GM18499 (cell line): ENCODE data around the gene SLC35E1.
"Not testable (repeated sequence)": the region's sequence is repeated elsewhere in the genome, so short reads cannot be mapped to it uniquely, and the experiment has no call there.

Source experiments
- ATAC-seq: cut with Tn5 transposase; IDR thresholded peaks from one replicate; pipeline ENCODE4 v1.9.1; 2021; ENCODE audit warnings: moderate number of reproducible peaks; ENCODE audit not compliant: insufficient read depth, unreplicated experiment

Gene SLC35E1

DNA sequence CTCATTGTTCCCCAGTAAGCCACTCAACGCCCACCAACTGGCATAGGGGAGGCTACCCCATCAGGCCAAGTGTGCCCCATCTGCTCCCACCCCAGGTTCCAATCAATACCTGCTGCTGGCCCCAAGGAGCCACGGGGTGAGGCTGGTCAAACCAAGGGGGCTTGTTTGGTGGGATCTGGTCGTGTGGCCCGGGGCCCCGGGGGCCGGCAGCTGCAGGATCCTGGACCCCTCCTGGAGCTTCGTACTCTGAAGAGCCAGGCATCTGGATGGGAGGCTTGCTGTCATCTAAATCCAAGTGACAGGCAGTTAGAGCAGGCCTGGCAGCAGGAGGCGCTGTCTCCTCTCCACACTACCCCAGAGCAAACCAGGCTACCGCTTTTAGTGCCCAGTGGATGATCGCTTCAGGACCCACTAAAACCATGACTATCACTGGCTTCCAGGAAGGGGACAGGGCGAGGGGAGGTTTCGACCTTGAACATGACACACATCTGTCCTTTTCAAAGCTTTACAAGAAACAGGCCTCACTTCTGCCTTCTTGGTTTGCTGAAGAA, 44.2 kb downstream of the SLC35E1 start:
- no peak for ATAC-seq

DNA sequence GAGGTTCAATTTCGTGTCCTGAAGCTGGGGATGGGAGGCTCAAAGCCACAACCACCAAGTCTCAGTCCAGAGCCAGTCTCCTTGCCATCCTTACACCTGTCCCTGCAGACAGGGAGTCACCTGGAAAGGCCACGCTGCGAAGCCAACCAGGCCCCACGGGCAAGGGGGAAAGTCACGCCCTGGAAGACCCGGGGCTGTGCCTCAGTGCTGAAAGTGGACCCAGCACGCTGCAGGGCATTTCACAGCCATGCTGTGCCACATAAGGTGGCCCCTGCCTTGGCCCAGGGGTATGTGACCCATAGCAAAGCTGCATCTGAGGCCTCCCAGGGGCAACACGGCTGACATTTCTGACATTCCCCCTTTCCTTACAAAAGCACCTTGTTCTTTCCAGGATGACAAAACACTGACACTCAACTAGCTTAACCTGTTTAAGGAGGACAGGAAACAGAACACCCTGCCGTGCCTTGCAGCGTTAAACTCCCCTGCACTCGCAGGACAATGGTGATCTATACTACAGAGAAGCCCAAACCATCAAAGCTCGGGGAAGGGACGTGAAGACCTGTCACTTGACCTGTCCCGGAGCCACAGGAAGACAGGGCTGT, 44.8 kb downstream of the SLC35E1 start:
- no peak for ATAC-seq

DNA sequence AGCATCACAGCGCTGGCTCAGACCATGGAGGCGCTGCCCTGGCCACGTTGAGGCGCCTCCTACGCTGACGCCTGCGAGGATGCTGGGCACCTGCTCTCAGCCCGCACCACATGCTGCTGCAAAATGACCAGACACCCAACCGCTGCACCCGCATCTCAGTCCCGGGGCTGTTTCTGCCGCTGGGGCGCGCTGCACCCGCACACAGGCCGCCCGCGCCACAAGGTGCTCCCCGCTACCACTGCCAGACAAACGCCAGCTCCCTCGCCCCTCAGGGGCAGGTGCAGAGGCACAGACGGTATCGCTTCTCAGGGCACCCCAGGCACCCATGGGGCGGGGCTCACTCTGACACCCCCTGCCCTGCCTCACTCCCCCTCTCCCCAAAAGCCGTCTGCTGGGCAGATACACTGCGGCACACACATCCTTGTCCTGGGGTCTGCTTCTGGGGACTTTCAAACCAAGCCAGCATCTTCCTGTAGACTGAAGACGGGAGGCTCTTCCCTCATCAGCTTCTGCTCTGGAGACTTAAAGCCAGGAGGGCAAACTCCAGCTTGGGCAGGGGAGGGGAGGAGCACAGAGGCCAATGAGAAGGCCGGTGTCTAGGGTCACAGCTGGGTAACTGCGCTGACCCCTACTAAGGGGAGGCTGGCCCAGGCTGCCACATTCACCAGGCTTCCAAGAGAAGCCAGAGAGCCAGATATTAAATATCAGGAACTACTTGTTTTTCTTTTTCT, 46.3 kb downstream of the SLC35E1 start:
- ATAC-seq = no peak

DNA sequence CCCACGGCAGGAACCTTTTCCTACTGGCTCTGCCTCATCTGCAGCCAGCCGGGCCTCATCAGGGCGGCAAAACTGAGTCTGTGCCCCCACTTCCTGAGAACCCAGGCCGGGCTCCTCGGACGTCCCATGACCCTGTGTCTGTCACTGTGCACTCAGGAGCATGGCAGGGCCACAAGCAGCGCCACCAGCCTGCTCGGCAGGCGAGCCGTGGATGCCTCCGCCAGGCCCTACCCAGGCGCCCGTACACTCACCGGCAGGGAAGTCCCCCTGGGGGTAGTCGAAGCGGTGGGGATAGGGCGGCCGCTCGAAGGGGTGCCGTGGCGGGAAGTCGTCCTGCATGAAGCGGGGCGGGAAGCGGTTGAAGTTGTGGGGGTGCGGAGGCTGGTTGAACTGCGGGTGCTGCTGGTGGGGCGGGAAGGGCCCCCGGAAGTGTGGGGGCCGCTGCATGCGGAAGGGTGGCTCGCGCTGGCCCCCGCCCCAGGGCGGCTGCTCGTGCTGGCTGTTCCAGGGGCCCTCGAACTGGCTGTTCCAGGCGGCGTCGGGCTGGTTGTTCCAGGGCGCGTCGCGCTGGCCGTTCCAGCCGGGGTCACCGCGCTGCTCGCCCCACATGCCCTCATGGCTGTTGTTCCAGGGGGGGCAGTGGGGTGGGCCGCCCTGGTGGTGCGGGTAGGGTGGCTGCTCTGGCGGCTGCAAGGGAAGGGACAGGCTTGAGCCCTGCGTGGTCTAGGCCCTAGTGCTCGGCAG, 47.1 kb downstream of the SLC35E1 start:
- no peak for ATAC-seq

DNA sequence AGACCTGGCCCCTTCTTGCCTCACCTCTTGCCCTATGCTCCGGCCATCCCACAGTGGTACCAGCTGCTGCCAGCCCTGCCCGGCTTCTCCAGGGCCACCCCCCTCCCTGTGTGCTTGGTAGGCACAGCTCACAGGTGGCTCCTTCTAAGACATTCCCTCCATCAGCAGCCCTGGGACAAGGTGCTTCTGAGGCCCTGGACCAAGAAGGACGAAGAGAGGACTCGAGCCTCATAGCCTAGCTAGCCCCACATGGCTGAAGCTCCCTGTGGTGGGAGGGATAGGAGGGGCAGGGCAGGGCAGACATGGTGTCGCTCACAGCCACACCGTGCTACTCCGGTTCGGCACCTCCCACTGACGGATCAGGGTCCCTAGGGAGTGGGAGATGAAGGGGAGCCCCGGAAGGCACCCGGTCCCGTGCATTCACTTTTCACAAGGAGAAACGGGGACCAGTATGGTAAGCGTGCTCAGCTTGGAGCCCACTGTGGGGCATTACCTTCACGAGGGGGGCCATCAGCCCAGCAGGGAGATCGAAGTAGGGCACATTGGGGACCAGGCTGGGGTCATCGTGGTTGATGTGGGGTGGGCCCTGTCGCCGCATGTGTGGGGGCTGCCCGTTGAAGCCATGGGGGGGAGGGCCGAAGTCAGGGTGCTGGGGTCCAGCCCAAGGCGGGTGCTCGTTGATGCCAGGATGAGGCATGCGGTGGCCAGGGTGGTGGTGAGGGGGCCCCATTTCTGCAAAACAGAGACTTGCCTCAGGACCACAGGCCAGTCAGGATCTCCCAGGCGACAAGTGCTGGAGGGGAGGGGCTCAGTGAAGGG, 49.4 kb downstream of the SLC35E1 start:
- no peak for ATAC-seq

DNA sequence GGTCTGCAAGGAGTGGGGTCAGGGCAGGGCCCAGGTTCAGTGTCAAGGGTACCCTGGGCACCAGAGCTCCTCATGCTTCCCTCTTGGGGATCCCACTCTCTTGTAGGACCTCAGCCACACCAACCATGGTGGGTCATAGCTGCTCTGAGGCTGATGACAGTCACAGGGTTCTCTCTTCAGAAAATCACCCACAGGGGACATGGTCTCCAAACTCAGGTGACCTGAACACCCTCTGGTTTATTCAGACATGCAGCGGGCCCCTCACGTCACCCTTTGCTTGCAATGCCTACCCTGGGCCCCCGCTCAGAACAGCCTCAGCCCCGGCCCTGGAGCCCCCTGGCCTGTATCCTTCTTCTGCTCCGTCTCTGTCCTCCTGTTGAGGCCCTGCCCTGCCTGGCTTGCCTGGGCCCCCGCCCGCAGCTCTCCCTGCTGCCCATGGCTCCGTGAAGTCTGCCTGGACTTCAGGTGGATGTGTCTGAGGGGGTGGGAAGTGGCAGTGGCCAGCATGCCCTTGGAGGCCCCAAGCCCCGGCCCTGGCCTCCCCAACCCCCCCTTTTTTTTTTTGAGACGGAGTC, 50.4 kb downstream of the SLC35E1 start:
- no peak for ATAC-seq

DNA sequence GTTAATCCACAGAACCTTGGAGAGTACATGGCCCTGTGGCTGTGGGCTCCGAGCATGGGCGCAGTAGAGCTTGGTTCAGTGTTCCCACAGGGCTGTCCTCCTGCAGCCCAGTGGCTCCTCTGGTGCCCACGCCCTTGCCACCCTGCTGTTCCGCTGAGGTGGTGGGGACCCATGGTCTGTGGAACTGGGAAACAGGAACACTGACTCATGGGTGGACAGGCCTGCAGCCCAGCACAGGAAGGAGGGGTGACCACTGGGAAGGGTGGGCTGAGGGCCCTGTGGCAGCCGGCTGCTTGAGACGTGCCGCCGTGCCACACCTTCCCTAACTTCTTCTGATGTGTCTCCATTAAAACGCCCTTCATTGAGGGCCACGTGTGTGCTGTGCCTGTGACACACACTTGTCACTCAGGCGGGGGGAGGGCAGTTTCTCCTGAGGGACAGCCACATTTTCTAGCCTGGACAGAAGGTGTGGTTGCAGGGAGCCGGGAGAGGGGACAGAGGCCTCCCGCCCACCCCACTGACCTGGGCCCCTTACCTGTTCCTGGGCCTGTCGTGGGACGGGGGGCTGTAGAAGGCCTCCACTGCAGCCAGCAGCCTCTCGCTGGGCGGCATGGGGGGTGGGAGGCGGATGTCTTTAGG, 51.1 kb downstream of the SLC35E1 start:
- no peak for ATAC-seq

DNA sequence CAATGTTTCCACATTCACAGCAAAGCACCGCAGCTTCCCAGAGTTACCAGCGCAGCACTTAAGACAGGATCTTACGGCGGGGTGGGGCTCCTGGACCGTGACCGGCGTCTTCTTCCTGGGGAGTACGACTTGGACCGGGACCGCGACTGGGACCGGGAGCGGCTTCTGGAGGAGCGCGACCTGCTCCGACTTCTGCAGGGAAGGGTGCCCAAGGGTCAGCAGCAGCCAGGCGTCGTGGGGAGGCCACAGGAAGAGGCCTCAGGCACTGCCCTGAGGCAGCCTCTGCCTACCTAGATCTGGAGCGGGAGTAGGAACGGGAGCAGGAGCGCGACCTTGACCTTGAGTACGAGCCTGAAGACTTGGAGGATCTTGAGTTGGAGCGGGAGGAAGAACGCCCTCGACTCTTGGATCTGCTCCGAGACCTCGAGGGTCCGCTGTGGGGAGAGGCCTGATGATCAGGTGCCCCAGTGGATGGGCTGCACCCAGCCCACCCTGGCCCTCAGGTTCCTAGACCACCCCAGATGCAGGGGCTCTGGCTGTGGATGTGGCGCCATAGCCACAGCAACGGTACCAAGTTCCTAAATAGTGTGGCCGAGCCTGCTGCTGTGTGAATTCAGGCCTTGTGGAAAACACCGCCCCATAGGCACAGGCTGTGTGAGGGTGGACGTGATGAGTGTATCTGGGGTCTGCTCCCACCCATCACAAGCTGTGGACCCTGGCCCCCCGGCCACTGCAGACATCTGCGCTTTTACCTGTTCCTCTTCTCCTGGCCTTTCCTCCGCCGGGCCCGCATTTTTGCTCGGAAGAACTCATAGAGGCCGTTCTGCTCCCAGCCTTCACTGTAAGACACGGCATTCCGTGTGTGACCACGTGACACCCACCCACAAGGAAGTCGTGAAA, 51.9 kb downstream of the SLC35E1 start:
- ATAC-seq = no peak

DNA sequence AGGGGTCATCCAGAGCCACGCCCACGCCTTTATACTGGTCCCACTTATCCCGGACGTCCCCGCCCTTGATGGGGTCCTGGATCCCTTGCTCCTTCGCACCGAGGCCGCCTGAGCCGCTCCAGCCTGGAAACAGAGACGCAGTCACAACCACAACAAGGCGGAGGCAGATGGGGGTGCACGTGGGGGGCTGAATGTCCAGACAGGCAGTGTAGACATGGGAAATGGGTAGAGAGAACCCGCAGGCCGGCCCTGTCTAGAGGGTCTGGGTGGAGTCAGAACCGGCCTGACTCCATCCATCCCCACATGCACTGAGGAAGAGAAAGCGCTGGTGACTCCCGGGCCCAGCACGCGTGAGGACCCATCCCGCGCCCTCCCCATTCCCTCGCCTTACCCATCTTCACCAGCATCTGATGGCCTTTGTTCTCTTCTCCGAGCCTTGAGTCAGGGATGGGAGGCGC, 53.0 kb downstream of the SLC35E1 start:
- ATAC-seq = no peak

DNA sequence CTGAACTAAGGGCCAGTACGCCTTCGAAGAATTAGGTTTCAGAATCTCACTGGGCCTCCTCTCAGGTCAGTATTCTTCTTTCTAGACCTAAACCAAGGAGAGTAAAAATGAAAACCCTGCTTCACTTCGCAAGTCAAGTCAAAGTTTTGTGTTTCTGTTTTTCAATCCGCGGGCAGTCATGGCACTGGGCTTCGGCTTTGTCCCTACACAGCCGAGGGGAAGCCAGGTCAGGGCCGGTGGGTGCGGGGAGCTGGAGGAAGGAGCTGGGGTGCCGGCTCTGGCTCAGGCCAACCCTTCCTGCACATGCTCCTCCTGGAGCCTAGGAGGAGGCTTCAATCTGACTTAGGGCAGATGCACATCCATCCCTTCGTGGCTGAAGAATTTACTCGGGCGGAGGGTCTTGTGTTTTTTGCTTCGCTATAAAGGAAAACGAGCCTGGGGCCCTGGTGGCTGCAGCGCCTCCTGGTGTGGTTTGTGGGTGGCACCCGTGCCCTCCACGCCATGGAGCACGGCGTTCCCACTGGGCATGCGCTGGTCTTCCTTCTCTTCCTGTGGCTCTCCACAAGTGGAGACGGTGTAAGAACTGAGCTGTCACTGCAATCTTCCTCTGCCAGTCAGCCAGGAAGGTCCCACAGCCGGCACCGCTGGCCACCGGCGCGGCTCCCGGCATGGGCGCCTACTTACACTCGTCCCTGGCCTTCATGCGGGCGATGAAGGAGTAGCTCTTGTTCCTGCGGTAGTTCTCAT, 53.6 kb downstream of the SLC35E1 start:
- no peak for ATAC-seq

DNA sequence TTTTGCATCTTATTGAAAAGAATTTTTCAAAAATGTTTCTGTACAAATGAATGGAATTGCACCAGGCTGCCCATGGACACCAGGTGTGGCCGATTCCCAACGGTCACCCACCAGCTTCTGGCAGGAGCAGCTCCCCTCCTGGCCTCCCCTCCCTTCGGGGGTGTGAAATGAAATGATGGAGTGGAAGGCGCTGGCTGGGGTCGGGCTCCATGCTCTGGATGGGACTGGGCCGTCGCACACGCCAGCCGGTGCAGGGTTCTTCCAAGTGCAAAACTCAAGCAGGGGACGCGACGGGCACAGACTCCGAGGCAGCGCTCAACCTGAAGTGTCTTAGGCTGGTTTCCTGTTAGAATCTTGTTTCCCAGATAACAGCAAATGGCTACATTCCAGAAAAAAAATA, 54.2 kb downstream of the SLC35E1 start:
- ATAC-seq = no peak

DNA sequence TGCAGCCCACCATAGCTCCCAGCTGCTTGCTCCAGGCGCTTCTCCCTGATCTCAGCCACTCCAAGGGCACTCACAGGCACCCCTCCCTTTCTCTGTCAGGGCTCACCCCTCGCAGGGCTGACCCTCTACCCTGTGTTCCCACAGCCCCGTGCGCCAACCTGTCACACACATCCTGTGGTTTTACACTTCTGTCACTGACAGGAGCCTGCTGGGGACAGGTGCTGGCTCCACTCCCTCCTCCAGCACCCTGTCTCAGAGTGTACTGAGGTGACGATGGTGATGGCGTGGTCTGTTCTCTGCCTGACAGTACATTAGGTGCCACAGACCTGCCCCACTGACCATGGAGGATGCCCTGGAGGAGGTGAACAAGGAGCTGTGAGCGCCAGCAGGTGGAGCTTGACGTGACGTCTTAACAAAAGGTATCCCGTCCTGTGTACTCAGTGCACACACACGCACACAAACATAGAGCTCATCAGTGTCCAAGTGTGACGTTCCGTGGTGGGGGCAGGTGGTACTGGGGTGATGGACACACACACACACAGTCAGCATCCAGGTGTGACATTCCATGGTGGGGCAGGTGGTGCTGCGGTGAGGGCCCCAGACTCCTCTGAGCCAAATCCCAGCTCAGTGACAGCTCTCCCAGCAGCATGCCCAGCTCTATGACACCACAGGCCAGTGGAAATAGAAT, 55.1 kb downstream of the SLC35E1 start:
- ATAC-seq = no peak

DNA sequence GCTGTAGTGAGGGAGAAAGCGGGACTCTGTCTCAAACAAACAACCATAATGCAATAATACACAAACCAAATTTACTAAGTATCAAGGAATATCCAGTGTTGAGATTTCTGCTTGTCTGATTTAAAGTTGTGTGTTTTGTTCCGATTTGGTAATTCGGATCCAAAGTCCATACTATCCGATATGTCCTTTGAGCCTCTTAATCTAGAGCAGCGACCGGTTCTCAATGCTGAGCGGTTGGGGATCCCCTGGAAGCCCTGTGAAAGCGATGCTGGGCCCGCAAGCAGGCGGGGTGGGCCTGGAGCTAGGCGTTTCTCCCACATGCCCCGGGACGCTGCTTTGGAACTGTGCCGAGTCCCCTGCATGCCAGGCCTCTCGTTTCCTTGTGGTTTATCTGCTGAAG, 55.8 kb downstream of the SLC35E1 start:
- no peak for ATAC-seq

DNA sequence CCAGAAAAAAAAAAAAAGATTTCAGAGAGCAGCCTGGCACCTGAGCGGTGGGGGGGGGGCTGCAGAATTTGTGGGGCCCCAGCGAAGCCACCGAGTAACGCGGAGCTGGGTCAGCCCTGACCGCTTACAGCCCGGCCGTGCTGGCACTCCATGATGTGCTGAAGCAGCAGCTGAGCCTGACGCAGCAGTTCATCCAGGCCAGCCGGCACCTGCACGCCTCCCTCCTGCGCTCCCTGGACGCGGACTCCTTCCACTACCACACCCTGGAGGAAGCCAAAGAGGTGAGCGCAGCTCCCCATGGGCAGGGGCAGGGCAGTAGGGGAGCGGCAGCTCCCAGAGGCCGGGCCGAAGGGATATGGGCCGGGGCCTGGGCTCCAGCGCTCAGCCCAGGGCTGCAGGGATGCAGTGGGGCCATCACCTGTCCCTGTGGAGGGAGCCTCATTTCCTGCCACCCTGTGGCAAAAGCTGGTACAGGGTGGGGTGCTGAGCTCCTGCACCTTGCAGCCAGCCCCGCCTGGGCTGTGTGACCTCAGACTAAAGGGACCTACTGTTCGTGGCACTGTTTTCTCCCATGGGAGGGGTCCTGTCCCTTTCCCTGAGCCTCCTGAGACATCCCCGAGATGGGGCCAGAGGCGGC, 57.7 kb downstream of the SLC35E1 start:
- no peak for ATAC-seq

DNA sequence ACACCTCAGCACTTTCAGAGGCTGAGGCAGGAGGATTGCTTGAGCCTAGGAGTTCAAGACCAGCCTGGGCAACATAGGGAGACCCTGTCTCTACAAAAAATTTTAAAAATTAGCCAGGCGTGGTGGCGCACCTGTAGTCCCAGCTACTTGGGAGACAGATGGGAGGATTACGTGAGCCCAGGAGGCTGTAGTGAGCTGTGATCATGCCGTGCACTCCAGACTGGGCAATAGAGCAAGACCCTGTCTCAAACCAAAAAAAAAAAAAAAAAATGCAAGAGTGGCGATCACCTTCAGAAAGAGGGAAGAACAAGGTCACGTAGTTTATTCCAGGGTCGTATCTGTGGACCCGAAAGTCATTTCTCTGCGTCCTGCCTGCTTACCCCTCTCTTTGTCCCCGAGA, 59.6 kb downstream of the SLC35E1 start:
- ATAC-seq = not testable (repeated sequence)

DNA sequence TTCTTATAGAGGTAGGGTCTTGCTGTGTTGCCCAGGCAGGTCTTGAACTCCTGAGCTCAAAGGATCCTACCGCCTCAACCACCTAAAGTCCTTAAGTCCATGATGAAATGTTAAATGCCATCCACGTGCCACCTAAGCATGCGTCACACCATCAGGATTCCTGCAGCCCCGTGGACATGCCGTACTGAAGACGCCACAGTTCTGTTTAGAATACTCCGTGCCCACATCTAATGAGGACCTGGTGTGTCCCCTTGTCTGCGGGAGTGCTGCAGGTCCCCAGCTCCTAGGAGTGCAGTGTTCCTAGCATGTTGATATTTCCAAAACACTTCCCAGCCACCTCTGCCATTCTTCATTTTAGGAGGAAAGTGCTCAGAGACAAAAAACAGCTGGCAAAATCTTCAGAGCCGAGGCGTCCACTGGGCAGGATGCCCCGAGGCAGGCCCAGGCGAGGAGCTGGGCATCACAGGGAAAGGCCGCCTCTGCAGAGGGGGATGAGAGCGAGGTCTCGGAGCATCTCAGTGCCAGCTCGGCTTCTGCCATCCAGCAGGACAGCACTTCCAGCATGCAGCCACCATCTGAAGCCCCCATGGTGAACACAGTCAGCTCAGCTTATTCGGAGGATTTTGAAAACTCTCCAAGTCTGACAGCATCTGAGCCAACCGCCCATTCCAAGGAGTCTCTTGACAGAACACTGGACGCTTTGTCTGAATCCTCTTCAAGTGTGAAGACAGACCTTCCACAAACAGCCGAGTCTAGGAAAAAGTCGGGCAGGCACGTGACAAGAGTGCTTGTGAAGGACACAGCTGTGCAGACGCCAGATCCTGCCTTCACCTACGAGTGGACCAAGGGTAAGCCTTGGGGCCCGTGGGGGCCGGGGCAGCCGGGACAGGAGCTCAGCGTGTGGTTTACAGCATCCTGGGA, 62.8 kb downstream of the SLC35E1 start:
- no peak for ATAC-seq
